PC-3 (cell line): ENCODE results near the gene HDAC4. TPM values are rescaled to one million over a fixed set of nuclear protein-coding genes. Genes with fewer than 3 reads are reported as not detected.

Experiments
- ATAC-seq: fragments of 200-7000 bp; cut with Tn5 transposase; 2 replicates; pipeline ENCODE4 v1.9.1; 2020; ENCODE audit warnings: mild to moderate bottlenecking, moderate library complexity
- BruUV-seq: library from RNA; stranded (reverse); fragments of 400-500 nt; replicated peaks from 2 replicates; lab custom pipeline; 2021; lab: Mats Ljungman, UMichigan
- CTCF ChIA-PET: fragments of 300-600 bp; sonication (Branson Sonifier 250); formaldehyde crosslinking; loops from one replicate; lab custom pipeline; 2022; ENCODE audit warnings: antibody characterized with exemption; lab: Charles Lee
- POLR2A ChIA-PET: fragments of 300-600 bp; sonication (Branson Sonifier 250); formaldehyde crosslinking; loops from one replicate; lab custom pipeline; 2022; ENCODE audit warnings: antibody characterized with exemption; ENCODE audit not compliant: unreplicated experiment; lab: Charles Lee
- DNase-seq: peaks from one replicate; pipeline ENCODE4 v3.0.0-alpha.2; 2015
- H2AFZ ChIP-seq: fragments of 300-600 bp; sonication (generic); 2 replicates; pipeline ENCODE4 v1.6.0; 2016; ENCODE audit warnings: antibody characterized with exemption, low read length
- H3F3A ChIP-seq: fragments of 300-600 bp; sonication (generic); one replicate; pipeline ENCODE4 v1.6.0; 2017; ENCODE audit warnings: antibody characterized with exemption, low read length, control low read depth, mild to moderate bottlenecking; ENCODE audit not compliant: unreplicated experiment
- H3K27ac ChIP-seq: fragments of 300-600 bp; sonication (generic); 2 replicates; pipeline ENCODE4 v1.5.1; 2016; ENCODE audit warnings: mild to moderate bottlenecking, low read length
- H3K27me3 ChIP-seq: fragments of 300-600 bp; sonication (generic); 2 replicates; pipeline ENCODE4 v1.6.1; 2016; ENCODE audit warnings: low read length, mixed read lengths
- H3K36me3 ChIP-seq: fragments of 300-600 bp; sonication (generic); 2 replicates; pipeline ENCODE4 v1.6.1; 2016; ENCODE audit warnings: low read depth, mixed run types, low read length, mixed read lengths
- H3K4me1 ChIP-seq: fragments of 300-600 bp; sonication (generic); 2 replicates; pipeline ENCODE4 v1.5.1; 2016; ENCODE audit warnings: low read length; ENCODE audit not compliant: insufficient read depth
- H3K4me2 ChIP-seq: fragments of 300-600 bp; sonication (generic); 2 replicates; pipeline ENCODE4 v1.6.0; 2016; ENCODE audit warnings: low read length
- H3K4me3 ChIP-seq: fragments of 300-600 bp; sonication (generic); 2 replicates; pipeline ENCODE4 v1.5.1; 2016; ENCODE audit warnings: mild to moderate bottlenecking, low read length, mixed read lengths
- H3K79me2 ChIP-seq: fragments of 300-600 bp; sonication (generic); 2 replicates; pipeline ENCODE4 v1.6.1; 2017; ENCODE audit warnings: low read length, mixed read lengths
- H3K9ac ChIP-seq: fragments of 300-600 bp; sonication (generic); 2 replicates; pipeline ENCODE4 v1.6.0; 2016; ENCODE audit warnings: mild to moderate bottlenecking, low read length
- H3K9me2 ChIP-seq: fragments of 300-600 bp; sonication (generic); replicated peaks from 2 replicates; pipeline ENCODE4 v1.6.1; 2016; ENCODE audit warnings: mixed run types, low read length, mixed read lengths
- H3K9me3 ChIP-seq: fragments of 300-600 bp; sonication (generic); 2 replicates; pipeline ENCODE4 v1.6.1; 2016; ENCODE audit warnings: low read length, mixed read lengths
- H4K20me1 ChIP-seq: fragments of 300-600 bp; sonication (generic); 2 replicates; pipeline ENCODE4 v1.6.1; 2016; ENCODE audit warnings: low read length, mixed read lengths
- CTCF ChIP-seq: fragments of 300-600 bp; sonication (generic); conservative IDR thresholded peaks from 2 replicates; pipeline ENCODE4 v1.5.1; 2017; ENCODE audit warnings: antibody characterized with exemption, low read depth, mild to moderate bottlenecking, low read length
- EZH2 ChIP-seq: fragments of 300-600 bp; sonication (generic); IDR thresholded peaks from one replicate; pipeline ENCODE4 v1.6.1; 2017; ENCODE audit warnings: antibody characterized with exemption, mild to moderate bottlenecking, low read length; ENCODE audit not compliant: unreplicated experiment
- EZH2phosphoT487 ChIP-seq: fragments of 300-600 bp; sonication (generic); IDR thresholded peaks from 2 replicates; pipeline ENCODE4 v1.6.1; 2018; ENCODE audit warnings: mild to moderate bottlenecking, antibody characterized with exemption, low read length, borderline replicate concordance
- intact Hi-C: fragments of 100-400 bp; cut with micrococcal nuclease; formaldehyde crosslinking; loops from 2 replicates; pipeline ENCODE4 v1.9.0; 2023
- total RNA-seq: library from RNA; depleted of rRNA; stranded (reverse); fragments of >200 nt; gene quantifications from 2 replicates; pipeline ENCODE4 v1.2.3, GENCODE V29; 2014

Gene HDAC4
- total RNA-seq, 1 experiment from 2014 or later, result 8.5 TPM

GRCh38 chr2:239204136-239204875, 196.5 kb downstream of the HDAC4 start:
- Histone ChIP-seq H3K4me1 (no peaks in the 10 kb centered on the region), H3K9me2 (no peaks in the 10 kb centered on the region), H3K9me3 (no peaks in the 10 kb centered on the region), H3K27ac (no peak overlapping the region), H3K9ac (no peak overlapping the region), H3K27me3 (no peaks in the 10 kb centered on the region), H4K20me1 (no peaks in the 10 kb centered on the region), H3K79me2 (no peaks in the 10 kb centered on the region), H3F3A (no peaks in the 10 kb centered on the region), H2AFZ (no peak overlapping the region), H3K4me2 (no peak overlapping the region), H3K36me3 (no peaks in the 10 kb centered on the region), H3K4me3 (no peak overlapping the region)
- POLR2A ChIA-PET, result no interaction called here
- BruUV-seq, result no TSS peak
- DNase-seq (no peak), ATAC-seq (no peak)
- TF ChIP-seq CTCF (no peak), EZH2 (no peak), EZH2phosphoT487 (no peak)
- intact Hi-C loops, result no loop called here
- CTCF ChIA-PET, result no interaction called here

- no peaks in the 10 kb centered on the region for H3K9me2 ChIP-seq
- no peak overlapping the region for H3K9ac ChIP-seq
- no peaks in the 10 kb centered on the region for H4K20me1 ChIP-seq
- no TSS peak for BruUV-seq
- no peak overlapping the region for H3K4me2 ChIP-seq
- no peaks in the 10 kb centered on the region for H3K36me3 ChIP-seq
- ChIA-PET POLR2A (no interaction called here), CTCF (no interaction called here)
- no peaks in the 10 kb centered on the region for H3K79me2 ChIP-seq
- no peaks in the 10 kb centered on the region for H3K4me1 ChIP-seq
- intact Hi-C loops, result no loop called here
- H3K27ac ChIP-seq, result no peak overlapping the region
- H3F3A ChIP-seq, result no peaks in the 10 kb centered on the region
- H3K9me3 ChIP-seq, result no peaks in the 10 kb centered on the region
- H2AFZ ChIP-seq, result no peak overlapping the region
- TF ChIP-seq EZH2phosphoT487 (no peak), EZH2 (no peak), CTCF (no peak)
- no peak for ATAC-seq
- no peak for DNase-seq
- no peaks in the 10 kb centered on the region for H3K27me3 ChIP-seq
- H3K4me3 ChIP-seq, result no peak overlapping the region
Observed at GRCh38 chr2:239203443-239204135, 197.2 kb downstream of the HDAC4 start.

- H2AFZ ChIP-seq, result no peak overlapping the region
- no TSS peak for BruUV-seq
Observed at GRCh38 chr2:239202836-239203235, 198.0 kb downstream of the HDAC4 start.

More at GRCh38 chr2:239202836-239203235, 198.0 kb downstream of the HDAC4 start:
- Histone ChIP-seq H3K27me3 (no peaks in the 10 kb centered on the region), H4K20me1 (no peaks in the 10 kb centered on the region), H3K4me2 (no peak overlapping the region), H3K4me1 (no peaks in the 10 kb centered on the region), H3K9me2 (no peaks in the 10 kb centered on the region), H3K36me3 (no peaks in the 10 kb centered on the region), H3K79me2 (no peaks in the 10 kb centered on the region), H3F3A (no peaks in the 10 kb centered on the region), H3K27ac (no peak overlapping the region), H3K9me3 (no peaks in the 10 kb centered on the region), H3K4me3 (no peak overlapping the region), H3K9ac (no peak overlapping the region)
- intact Hi-C loops, result no loop called here
- TF ChIP-seq CTCF (no peak), EZH2phosphoT487 (no peak), EZH2 (no peak)
- ATAC-seq (no peak), DNase-seq (no peak)
- ChIA-PET POLR2A (no interaction called here), CTCF (no interaction called here)
